ENCODE measurements around the gene AREG.

GRCh38 chr4:74433043-74433442 is 11.9 kb upstream of the AREG start:
- TF ChIP-seq POLR2AphosphoS5 (IDR thresholded peaks at IDR 0.05; ENCODE audit: borderline replicate concordance, low read depth, low read length) (no peak), EZH2 (IDR thresholded peaks at IDR 0.05) (no peak)
